Fibroblast of lung (primary cell): ENCODE data around the gene AP5B1.

ENCODE experiments used
- EZH2 ChIP-seq: IDR thresholded peaks from 2 replicates; pipeline ENCODE4 v1.5.1; 2012; ENCODE audit warnings: low read length, control low read depth, mild to moderate bottlenecking; ENCODE audit errors: missing control alignments
- TF ChIP-seq, protein P1 (sequence below), 2 donors: IDR thresholded peaks in 1 of 2; conservative IDR thresholded peaks in 1 of 2; 1 replicate in 1 of 2; 2 replicates in 1 of 2; pipeline ENCODE4 v1.5.1; 2011 to 2012; ENCODE audit warnings: low read length in 2 of 2, control low read depth in 1 of 2, inconsistent platforms in 1 of 2, low read depth in 1 of 2, mild to moderate bottlenecking in 1 of 2

DNA sequence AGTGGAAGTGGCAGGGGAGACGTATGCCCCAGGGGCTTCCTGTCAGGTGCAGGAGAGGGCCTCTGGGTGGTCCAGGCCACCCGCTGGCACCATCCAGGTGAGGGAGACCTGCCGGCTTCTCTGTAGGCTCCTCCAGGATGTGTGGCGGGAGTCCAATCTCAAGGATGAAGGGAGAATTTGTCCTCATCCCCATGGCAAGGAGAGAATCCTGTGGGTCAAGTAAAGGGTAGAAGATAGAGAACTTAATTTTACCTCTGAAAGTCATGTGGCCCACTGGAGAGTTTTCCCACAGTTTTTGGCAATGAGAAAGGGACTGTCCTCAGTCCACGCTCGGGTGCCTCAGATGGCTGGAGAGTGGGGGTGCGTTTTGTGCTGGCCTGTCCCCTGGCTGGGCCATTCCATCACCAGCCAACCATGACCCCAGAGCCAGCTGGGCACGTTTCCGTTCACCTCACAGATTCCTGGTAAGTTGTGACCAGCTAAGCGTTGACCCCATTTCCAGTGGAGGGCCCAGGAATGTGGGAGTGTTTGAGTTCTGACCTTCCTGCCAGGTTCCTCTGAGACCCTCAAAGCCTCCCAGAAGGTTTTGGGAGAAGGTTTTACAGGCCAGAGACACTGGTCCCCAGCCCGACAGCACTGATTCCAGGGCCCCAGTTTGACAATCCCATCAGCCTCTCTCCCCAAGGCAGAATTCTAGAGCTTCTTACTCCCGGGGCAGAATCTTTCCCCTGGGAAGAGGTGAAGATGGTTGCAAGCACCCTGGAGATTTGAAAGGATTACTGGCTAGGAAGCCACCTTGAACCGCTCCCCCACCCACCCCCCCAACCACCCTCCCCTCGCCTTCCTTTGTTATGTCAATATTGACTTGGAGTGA lies 8.7 kb upstream of the AP5B1 start:
- TF ChIP-seq, protein P1, sequence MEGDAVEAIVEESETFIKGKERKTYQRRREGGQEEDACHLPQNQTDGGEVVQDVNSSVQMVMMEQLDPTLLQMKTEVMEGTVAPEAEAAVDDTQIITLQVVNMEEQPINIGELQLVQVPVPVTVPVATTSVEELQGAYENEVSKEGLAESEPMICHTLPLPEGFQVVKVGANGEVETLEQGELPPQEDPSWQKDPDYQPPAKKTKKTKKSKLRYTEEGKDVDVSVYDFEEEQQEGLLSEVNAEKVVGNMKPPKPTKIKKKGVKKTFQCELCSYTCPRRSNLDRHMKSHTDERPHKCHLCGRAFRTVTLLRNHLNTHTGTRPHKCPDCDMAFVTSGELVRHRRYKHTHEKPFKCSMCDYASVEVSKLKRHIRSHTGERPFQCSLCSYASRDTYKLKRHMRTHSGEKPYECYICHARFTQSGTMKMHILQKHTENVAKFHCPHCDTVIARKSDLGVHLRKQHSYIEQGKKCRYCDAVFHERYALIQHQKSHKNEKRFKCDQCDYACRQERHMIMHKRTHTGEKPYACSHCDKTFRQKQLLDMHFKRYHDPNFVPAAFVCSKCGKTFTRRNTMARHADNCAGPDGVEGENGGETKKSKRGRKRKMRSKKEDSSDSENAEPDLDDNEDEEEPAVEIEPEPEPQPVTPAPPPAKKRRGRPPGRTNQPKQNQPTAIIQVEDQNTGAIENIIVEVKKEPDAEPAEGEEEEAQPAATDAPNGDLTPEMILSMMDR (conservative IDR thresholded peaks at IDR 0.05 in 1 of 2, IDR thresholded peaks at IDR 0.05 in 1 of 2; ENCODE audit: low read depth in 1 of 2, low read length in 2 of 2) = no peak
- no peak for TF ChIP-seq EZH2
